HG02798 (cell line): Measurements from ENCODE around the gene GRPEL2.

Experiments used
- ATAC-seq: cut with Tn5 transposase; IDR thresholded peaks from one replicate; pipeline ENCODE4 v1.9.1; 2021; ENCODE audit warnings: mild to moderate bottlenecking; ENCODE audit not compliant: unreplicated experiment, poor library complexity

Gene GRPEL2

GRCh38 chr5:149317281-149318048 is 27.8 kb upstream of the GRPEL2 start:
- ATAC-seq: peak; percentile 59

GRCh38 chr5:149319174-149319573 is 26.1 kb upstream of the GRPEL2 start:
- no peak for ATAC-seq

GRCh38 chr5:149320791-149321330 is 24.4 kb upstream of the GRPEL2 start:
- ATAC-seq: no peak

- no peak for ATAC-seq
These were observed 22.8 kb upstream of the GRPEL2 start for GRCh38 chr5:149322518-149322917.

GRCh38 chr5:149323210-149323609 is 22.1 kb upstream of the GRPEL2 start:
- no peak for ATAC-seq

GRCh38 chr5:149323621-149324205 is 21.6 kb upstream of the GRPEL2 start:
- ATAC-seq: no peak

- ATAC-seq: no peak
These were observed 20.7 kb upstream of the GRPEL2 start for GRCh38 chr5:149324641-149325040.

GRCh38 chr5:149325166-149325735 is 20.0 kb upstream of the GRPEL2 start:
- no peak for ATAC-seq

GRCh38 chr5:149325894-149326293 is 19.4 kb upstream of the GRPEL2 start:
- no peak for ATAC-seq

- no peak for ATAC-seq
These were observed 18.7 kb upstream of the GRPEL2 start for GRCh38 chr5:149326611-149327010.

- no peak for ATAC-seq
These were observed 17.1 kb upstream of the GRPEL2 start for GRCh38 chr5:149328177-149328576.

- no peak for ATAC-seq
These were observed 11.4 kb upstream of the GRPEL2 start for GRCh38 chr5:149333711-149334443.

GRCh38 chr5:149337736-149338135 is 7.6 kb upstream of the GRPEL2 start:
- no peak for ATAC-seq

- ATAC-seq: no peak
These were observed 6.9 kb upstream of the GRPEL2 start for GRCh38 chr5:149338364-149338763.

GRCh38 chr5:149340920-149341319 is 4.4 kb upstream of the GRPEL2 start:
- no peak for ATAC-seq

- ATAC-seq: no peak
These were observed 3.4 kb upstream of the GRPEL2 start for GRCh38 chr5:149341876-149342275.

GRCh38 chr5:149344151-149344550 is 1.1 kb upstream of the GRPEL2 start:
- no peak for ATAC-seq

GRCh38 chr5:149345892-149346222 is 558 bp downstream of the GRPEL2 start:
- ATAC-seq: peak; percentile 0

GRCh38 chr5:149348518-149348917 is 3.2 kb downstream of the GRPEL2 start:
- no peak for ATAC-seq

- ATAC-seq: no peak
These were observed 4.1 kb downstream of the GRPEL2 start for GRCh38 chr5:149349382-149349781.

GRCh38 chr5:149352169-149352568 is 6.9 kb downstream of the GRPEL2 start:
- no peak for ATAC-seq
